Occipital lobe (tissue), 2 donors: ENCODE results near the gene PIR. TPM values are rescaled to one million over a fixed set of nuclear protein-coding genes. Genes with fewer than 3 reads are reported as not detected.
A peak's percentile ranks its signal among the peaks of the same experiment; 100 is the strongest.

Source experiments
- DNase-seq: peaks from one replicate; lab custom pipeline; 2025; lab: John Stamatoyannopoulos, UW
- total RNA-seq: library from RNA; depleted of rRNA; stranded (reverse); fragments of >200 nt; gene quantifications from one replicate; pipeline ENCODE4 v1.2.3, GENCODE V29; 2014

PIR gene
- total RNA-seq, 1 donor from 2014 or later, result 1.7 TPM

- no peak for DNase-seq
These were observed 144.1 kb downstream of the PIR start for GRCh38 chrX:15349046-15349445.

DNA sequence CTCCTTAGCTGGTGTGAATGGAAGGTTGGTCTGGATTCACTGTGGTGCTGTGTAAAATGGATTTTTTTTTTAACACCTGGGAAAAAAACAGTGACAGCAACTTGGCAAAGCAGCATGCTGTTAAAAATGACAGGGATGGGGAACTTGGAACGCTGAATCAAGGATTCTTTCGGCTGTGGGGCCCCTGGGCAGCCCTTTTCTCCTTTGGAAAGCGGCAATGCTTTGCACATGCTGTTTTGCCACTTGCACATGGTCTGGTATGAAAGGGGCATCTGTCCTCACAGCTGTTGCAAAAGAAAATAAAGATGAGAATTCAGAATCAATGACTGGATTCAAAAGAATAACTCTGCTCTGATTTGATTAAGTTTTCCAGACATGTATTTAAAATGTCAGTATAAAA is 147.2 kb downstream of the PIR start:
- DNase-seq, result no peak

DNA sequence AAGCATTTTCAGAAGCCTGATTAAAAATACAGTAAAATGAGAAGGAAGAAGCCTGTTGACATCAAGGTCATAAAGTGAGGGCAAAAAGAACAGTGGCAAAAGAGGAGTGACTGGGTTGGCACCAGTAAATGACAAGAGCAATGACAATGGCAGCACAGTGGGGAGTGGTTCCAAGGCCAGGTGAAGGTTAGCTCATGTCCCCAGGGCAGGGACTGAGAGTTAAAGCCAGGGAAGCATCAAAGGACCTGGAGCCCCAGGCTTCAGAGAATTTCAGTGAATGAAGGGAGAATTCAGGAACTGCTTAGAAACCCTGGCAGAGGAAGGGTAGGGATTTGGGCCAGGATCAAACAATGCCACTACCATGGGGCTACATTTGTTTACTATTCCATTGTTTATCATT is 149.0 kb downstream of the PIR start:
- DNase-seq, result no peak

GRCh38 chrX:15343075-15343476 is 150.1 kb downstream of the PIR start:
- DNase-seq, result no peak

GRCh38 chrX:15340867-15341266 is 152.3 kb downstream of the PIR start:
- DNase-seq, result no peak

DNA sequence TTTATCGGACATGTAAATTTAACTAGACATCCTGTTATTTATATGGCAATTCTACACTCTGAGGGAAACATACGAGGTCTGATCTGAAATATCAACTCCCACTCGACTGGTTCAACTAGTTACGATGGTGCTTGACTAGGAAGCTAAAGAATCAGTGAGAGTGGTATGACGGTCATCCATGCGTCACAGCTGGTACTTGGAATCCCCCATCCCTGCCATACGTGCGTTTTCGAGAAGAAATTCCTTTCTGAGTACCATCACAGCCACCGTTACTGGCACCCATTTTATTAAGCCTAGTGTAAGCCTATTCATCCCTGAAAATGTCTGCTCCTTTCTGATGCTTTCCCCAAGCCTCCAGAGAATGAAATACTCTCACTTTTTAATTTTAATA is 157.1 kb downstream of the PIR start:
- DNase-seq, result no peak

GRCh38 chrX:15335135-15336022 is 157.8 kb downstream of the PIR start, which contains the start of gene PIGA:
Gene PIGA (minus strand): TSS chrX:15335523. CDS start chrX:15331930, 3,593 bp downstream.
- peak; percentile 94 for DNase-seq

Other genes with a start within 250 kb of the PIR start
- 0.94 TPM for gene ASB9, start 223.2 kb downstream of the PIR start, total RNA-seq
- gene ASB11, start 177.7 kb downstream of the PIR start, total RNA-seq, result not detected
- gene PIGA, start 157.8 kb downstream of the PIR start, total RNA-seq, result 13.1 TPM
- gene VEGFD, start 108.9 kb downstream of the PIR start, total RNA-seq, result not detected
- gene BMX, start 7.5 kb upstream of the PIR start, total RNA-seq, result 1.2 TPM
- not detected for gene ACE2, start 107.6 kb upstream of the PIR start, total RNA-seq
- 0.16 TPM for gene CLTRN, start 171.5 kb upstream of the PIR start, total RNA-seq
- gene CA5B, start 244.9 kb upstream of the PIR start, total RNA-seq, result 7.0 TPM